GM12878 (cell line): ENCODE results near the gene LRFN2.

Experiments used
- RAD21 ChIP-seq: IDR thresholded peaks from 2 replicates; pipeline ENCODE4 v1.6.1; 2011; ENCODE audit warnings: mild to moderate bottlenecking, low read depth, low read length, moderate library complexity; ENCODE audit not compliant: insufficient read depth
- TF ChIP-seq, protein P1 (sequence below), 3 experiments: IDR thresholded peaks in 2 of 3; conservative IDR thresholded peaks in 1 of 3; 2 replicates each; pipeline ENCODE4 v1.5.1; 2011; ENCODE audit warnings: low read depth in 3 of 3, low read length in 3 of 3, mild to moderate bottlenecking in 3 of 3, control low read depth in 2 of 3, moderate library complexity in 2 of 3, inconsistent platforms in 1 of 3, mixed read lengths in 1 of 3; ENCODE audit not compliant: control insufficient read depth in 2 of 3, insufficient read depth in 1 of 3; ENCODE audit errors: extremely low read depth in 1 of 3

DNA sequence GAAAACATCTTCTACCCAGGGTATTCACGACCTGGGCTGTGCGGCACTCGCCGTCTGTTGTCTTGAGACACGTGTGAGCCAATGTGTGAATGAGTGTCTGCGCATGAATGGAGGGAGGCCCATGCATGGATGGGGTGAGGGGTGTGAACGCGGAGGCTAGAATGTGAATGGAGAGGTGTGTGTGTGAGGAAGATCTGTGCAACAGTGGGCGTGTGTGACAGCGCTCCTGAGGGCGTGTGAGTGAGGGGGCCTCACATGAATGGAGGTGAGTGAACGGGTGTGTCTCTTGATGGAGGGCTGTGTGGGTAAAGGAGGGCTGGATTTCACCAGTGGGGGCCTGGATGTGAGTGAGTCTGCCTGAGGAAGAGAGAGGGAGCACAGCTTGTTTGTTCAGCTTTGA lies 146.0 kb downstream of the LRFN2 start:
- TF ChIP-seq, protein P1, sequence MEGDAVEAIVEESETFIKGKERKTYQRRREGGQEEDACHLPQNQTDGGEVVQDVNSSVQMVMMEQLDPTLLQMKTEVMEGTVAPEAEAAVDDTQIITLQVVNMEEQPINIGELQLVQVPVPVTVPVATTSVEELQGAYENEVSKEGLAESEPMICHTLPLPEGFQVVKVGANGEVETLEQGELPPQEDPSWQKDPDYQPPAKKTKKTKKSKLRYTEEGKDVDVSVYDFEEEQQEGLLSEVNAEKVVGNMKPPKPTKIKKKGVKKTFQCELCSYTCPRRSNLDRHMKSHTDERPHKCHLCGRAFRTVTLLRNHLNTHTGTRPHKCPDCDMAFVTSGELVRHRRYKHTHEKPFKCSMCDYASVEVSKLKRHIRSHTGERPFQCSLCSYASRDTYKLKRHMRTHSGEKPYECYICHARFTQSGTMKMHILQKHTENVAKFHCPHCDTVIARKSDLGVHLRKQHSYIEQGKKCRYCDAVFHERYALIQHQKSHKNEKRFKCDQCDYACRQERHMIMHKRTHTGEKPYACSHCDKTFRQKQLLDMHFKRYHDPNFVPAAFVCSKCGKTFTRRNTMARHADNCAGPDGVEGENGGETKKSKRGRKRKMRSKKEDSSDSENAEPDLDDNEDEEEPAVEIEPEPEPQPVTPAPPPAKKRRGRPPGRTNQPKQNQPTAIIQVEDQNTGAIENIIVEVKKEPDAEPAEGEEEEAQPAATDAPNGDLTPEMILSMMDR (IDR thresholded peaks at IDR 0.05 in 2 of 3, conservative IDR thresholded peaks at IDR 0.05 in 1 of 3; ENCODE audit: control insufficient read depth in 2 of 3, extremely low read depth in 1 of 3, insufficient read depth in 1 of 3, low read depth in 3 of 3, low read length in 3 of 3) = no peak
- no peak for TF ChIP-seq RAD21
